Activated CD8-positive, alpha-beta memory T cell treated with anti-CD3 and anti-CD28 coated beads, Interleukin-2, amount 50 U/mL, for 48 hours (primary cell): ENCODE results near the gene COPS4.
"Not testable (repeated sequence)": the region's sequence is repeated elsewhere in the genome, so short reads cannot be mapped to it uniquely, and the experiment has no call there.

Source experiments
- DNase-seq: peaks from one replicate; pipeline ENCODE4 v3.0.0-alpha.2; 2020

Gene COPS4

DNA sequence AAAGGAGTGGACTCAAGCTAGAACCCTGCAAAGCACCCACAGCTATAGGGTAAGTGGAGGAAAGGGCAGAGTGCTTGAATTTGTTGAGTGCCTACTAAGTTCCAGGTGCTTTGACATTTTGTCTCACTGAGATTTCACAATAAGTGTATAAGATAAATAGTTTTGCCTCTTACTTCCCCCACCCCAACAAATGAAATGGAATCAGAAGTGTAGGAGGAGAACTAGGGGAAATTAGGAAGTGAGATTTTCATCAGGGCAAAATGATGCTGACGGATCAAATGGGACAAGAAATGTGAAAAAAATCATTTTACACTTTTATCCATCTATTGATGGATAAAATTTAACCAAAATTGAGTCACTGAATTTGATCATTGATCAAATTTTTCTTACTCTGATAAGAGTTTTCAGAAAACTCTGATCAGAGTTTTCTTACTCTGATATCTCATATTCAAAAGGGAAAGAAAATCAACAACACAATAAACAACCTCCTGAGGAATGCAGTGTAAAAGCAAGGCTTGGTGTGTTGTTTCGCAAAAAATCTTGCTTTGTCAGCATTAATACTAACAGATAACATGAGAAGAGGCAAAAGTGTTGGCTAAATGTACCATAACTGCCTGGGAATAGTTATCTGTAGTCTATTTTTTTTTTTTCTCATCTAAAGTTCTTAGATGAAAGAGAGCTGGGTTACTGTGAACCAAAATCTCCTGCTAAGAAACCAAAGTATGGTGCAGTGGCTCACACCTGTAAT, 54.6 kb downstream of the COPS4 start:
- DNase-seq: no peak

DNA sequence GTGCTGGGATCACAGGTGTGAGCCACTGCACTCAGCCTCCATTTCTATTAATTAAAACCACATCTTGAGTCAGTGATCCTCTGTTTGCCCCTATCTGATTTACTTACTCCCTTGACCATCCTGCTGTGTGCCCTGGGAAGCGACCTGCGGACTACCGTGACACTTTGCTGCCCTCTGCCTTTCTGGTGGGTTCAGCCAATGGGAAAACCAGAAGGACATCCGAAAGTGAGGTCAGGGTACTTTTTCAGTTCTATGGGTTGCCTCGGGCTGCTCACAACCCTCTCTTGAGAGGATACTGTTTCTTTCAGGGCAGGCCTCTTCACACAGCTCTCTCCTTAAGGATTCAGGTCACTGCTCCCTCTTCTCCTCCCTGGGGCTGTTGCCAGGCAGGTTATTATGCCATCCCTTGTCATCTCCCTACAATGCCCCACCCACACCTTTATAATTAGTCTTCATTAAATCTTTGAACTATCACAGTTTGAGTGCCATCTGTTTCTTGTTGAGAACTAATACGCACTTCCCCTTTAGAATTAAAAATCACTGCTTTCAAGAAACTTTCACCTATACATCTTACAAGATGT, 58.2 kb downstream of the COPS4 start:
- DNase-seq: no peak

DNA sequence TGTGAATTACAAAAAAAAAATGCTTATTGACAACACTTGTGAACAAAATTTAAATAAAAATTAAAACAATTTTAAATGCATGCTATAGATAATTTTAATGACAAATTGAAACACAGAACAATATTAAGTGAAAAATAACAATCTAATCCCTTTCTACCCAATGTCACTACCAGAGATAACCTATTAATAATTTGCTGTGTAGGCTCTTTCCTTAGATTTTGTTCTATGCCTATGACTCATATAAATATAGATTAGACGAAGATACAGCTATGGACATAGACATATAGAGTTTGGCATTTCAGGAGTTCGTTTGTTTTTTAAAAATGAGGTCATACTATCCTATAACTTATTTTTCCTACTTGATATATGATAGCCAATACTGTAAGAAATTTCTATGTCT, 61.4 kb downstream of the COPS4 start:
- no peak for DNase-seq

DNA sequence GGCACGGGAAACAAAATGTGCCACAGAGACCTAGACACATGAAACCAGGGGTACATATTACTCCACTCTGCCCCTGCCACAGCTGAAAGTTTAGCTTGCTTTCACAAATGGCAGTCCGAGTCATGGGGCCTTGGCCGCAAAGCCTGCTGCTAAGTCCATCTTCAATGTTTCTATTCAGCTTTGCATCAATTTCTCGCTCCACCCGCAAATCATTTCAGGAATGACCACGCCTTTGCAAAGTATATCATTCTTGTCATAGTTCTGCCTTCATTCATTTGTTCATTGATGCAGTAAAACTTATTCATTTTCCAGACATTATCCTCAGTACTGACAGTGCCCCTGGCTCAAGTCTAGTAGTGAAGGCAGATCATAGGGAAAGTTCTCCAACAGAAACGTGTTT, 70.0 kb downstream of the COPS4 start:
- DNase-seq: no peak

DNA sequence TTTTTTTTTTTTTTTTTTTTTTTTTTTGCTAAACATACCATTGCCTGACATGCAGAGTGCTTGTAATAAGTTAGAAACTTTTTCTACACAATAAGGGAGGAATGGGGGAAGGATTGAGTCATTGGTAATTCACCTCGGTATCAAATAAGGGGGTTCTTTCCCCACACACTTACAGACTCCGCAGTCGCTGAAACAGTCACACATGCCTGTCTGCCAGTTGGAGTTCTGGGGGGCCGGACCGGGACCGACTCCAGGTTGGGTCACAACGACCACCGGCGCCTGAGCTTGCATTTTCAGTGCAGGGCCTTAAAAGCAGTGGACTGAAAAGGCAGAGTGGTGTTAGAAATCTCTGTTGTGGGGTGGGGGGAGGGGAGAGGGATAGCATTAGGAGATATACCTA, 72.6 kb downstream of the COPS4 start:
- DNase-seq: peak; percentile 72

DNA sequence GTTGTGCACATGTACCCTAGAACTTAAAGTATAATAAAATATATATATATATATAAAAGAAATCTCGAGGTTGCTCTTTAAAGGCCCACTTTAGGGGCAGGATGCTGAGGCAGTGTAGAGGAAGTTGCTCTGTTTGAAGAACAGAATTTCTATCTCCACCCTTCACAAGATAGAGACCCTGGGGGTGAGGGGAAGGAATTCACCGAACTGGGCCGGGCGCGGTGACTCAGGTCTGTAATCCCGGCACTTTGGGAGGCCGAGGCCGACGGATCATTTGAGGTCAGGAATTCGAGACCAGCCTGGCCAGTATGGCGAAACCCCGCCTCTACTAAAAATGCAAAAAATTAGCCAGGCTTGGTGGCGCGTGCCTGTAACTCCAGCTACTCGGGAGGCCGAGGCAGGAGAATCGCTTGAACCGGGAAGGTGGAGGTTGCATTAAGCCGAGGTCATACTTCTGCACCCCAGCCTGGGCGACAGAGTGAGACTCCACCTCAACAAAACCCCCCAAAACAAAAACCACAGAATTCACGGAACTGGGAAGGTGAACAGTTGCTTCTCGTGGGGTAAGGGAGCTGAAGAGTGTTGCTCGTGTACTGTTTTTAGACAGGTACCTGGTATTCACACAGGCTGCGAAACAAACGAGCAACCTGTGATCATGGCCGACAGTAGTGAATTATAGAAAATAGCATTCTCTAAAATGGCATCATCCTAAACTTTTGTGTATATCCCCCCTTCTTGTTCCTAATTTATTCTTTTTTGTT, 73.3 kb downstream of the COPS4 start:
- peak; percentile 65 for DNase-seq

DNA sequence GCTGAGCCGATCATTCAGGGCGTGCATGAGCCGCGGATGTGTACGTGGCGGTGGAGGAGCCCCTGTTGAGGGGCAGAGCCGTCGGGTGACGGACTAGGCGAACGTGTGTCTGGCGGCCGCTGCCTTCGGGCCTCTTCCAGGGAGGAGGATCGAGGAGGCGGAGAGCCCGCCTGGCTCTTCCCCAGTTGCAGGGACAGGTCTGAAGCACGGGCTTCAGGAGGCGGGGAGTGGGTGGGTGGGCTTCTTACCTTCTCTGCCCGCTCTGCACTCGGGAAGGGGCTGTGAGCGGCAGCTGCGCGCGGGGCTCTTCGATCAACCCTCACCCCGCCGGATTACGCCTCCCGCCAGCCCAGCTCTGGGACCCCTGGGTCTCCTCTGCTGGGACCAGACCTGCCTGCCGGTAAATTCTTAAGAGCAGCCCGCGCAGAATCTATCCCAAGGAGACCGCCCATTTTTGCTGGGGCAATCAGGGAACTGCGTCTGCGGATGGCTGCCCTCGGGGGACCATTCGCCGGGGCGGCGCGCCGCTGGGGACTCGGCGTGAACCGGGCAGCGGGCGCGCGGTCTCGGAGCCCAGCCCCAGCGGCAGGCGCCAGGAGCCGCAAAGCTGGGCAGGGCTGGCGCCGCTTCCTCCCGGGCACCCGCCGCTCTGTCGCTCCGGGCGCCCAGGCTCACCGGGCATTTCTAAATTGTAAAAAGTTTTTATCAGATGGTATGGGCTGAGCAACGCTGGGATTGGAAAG, 74.7 kb downstream of the COPS4 start:
- peak; percentile 80 for DNase-seq

DNA sequence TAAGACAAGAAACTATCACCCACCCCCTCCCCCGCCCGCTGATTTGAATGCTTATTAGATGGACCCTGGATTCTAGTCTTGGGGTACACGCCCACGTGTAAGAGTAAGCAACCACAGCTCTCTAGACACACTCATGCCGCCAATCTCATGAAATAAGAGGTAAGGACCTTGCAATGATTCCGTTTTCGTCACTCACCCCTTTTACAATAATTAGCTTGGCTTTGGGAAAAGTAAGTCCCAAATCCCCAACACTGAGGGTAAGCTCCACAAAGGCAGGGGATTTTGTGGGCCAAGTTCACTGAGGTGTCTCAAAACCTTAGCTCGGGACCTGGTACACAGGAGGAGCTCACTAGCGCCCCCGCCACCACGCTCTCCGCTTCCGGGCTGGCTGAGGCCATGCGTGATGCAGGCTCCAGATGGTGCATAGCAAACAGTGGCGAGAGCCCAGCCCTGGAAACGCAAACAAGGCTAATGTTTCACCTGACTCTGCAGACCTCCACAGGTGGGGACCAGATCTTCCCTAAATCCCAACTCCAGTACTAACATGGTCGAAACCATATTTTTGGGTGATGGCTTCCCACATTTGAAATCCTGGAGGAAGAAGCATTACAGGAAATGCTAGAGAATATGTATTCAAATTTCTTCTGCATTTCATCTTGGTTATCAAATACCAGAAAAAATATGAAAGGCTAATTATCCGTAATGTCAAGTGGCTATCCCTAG, 75.4 kb downstream of the COPS4 start:
- peak; percentile 94 for DNase-seq

DNA sequence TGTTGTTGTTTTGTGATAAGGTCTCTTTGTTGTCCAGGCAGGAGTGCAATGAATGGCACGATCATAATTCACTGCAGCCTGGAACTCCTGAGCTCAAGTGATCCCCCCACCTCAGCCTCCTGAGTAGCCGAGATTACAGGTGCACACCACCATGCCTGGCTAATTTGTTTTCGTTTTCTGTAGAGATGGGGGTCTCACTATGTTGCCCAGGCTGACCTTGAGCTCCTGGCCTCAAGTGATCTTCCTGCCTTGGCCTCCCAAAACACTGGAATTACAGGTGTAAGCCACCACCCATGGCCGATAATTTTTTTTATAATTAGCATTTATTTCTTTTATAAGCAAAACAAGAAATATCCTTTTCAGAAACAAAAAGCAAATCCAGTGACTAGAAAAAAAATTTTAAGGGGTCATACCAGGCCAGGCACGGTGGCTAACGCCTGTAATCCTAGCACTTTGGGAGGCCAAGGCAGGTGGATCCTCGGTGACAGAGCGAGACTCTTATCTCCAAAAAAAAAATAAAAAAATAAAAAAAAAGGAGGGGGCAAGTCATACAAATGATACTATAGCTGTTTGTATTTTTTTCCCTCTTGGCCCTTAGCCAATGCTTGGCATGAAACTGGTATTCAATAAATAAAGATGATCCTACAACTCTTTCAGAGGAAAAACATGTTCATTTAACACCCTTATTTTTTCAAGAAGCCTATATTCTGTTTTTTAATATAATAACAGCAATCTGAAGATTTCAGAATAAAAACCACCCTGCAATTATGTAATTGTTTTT, 76.2 kb downstream of the COPS4 start:
- no peak for DNase-seq

DNA sequence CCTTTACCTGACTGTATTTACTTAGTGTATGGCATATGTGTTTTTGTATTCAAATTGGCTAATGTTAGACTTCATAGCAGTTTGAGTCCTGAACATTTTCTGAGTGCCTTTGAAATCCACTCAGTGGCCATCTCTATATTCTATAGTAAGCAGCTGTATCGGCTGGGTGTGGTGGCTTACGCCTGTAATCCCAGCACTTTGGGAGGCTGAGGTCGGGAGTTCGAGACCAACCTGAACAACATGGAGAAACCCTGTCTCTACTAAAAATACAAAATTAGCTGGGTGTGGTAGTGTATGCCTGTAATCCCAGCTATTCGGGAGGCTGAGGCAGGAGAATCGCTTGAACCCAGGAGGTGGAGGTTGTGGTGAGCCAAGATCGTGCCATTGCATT, 76.8 kb downstream of the COPS4 start:
- DNase-seq: not testable (repeated sequence)

DNA sequence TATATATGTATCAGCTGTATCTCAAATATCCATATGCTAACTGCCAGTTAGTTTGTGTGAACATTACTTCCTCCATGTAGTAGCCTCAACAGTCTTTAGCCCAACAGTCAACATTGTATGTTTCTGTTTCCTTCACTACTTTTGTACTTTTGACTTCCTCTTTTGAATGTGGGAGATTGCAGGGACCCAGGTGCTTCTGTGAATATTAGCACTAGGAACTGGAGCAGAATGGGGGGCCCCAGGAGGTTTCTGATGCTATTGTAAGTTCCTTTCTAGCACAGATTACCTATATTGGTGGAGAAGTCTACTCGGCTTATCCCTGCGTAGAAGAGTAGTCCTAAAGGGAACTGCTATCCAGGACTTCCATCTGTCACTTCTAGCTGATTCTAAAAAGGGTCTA, 77.2 kb downstream of the COPS4 start:
- no peak for DNase-seq

DNA sequence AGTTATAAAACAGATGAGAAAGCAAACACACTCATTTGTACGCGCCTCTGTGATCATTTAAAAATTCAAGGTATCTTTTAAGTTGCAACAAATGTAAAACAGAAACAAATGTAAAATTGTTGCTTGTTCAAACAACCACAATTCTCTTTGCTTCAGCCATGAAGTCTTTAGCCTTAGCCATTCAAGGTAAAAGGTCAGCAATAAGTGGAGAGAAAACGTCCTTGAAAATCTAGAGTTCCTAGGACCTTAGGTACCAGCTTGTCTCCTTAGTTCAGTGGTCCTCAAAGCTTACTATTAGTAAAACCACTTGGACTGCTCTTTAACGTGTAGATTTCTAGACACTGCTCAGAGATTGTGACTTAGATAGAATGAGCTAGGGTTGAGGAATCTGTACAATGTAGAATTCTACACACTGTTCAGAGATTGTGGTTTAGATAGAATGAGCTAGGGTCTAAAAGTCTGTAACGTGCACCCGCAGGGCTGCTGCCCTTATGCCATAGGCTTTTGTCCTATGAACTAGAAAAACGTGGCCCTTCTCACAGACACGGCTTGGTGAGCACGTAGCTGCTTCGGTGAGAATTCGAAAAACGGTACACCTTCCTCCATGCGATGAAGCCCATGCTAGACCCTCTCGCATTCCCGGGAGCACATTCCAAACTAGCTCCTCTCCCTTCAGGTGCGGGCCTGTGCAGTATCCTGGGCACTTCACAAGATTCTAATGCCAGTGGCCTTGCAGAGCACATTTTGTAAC, 77.9 kb downstream of the COPS4 start:
- DNase-seq: peak; percentile 69

DNA sequence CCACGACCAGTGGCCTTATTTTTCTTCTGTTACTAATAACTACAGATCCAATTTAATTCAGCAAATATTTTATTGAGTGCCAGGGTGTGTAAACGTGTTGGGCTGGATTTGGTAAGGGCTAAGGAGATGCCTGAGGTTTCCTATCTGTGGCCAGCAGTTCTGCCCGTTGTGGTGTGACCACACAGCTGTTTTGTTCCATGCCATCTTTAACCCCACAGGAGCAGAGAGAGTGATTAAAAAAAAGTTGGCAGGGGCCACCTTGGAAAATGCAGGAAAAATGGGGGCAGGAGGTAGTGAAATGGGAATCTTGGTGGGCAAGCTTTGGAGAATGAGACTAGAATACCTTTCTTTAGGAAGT, 78.4 kb downstream of the COPS4 start:
- no peak for DNase-seq

DNA sequence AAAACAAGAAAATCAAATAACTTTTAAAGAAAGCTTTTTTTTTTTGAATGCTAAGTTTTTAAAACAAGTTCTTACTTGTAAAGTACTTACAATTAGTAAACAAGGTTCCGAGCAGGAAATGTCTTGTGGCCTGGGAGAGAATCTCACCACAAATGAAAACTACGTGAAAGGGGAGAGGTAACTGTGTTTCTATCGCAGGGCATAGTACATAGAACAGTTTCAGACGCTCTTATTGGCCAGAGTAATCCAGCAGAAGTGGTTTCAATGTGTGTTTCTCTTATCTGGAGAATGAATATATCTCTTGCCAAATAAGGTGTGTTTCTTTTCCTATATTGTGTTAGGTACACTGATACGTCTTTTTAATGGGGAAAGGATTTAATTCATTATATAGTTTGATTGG, 79.6 kb downstream of the COPS4 start, which contains the start of gene PLAC8:
Gene PLAC8 (minus strand): TSS at position 154 of the 400 bp plus-strand sequence. CDS start 6,808 bp downstream, outside the sequence.
- no peak for DNase-seq

DNA sequence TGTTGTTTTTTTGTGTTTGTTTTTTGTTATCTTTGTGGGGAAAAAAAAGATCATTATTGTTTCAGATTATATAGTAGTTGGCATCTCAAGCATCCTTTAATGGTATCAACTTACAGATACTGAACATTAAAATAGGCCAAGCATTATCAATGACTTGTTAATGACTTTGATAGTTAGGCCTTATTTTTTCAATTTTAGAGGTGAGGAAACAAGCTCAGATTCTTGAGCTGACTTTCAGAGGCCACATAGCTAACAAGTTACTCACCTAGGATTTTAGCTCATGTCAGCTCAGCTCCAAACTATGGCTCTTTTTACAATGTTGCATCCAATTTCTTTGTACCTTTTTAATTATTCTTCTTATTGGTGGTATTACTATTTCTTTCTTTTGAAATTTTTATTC, 80.0 kb downstream of the COPS4 start:
- DNase-seq: no peak

DNA sequence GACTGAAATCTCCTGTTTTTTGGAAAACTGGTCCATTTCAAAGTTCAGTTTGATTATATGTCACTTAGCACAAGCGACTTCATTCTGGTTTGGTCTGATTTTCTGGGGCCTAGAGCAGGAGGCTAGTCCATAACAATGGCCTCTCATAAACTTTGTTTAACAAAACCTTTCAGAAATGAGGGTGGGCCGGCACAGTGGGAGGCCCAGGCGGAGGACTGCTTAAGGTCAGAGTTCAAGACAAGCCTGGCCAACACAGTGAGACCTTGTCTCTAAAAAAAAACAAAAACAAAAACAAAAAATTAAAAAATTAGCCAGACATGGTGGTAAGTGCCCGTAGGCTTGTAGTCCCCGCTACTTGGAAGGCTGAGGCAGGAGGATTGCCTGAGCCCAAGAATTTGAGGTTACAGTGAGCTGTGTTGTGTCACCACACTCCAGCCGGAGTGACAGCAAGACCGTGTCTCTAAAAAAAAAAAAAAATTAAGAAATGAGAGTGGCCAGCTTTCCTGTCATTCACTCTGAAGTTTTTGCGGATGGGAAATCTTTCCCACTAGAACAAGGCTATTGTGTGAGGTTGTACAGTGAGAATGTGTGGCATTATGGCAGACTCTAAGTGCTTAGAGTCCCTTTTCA, 80.8 kb downstream of the COPS4 start:
- DNase-seq: no peak

DNA sequence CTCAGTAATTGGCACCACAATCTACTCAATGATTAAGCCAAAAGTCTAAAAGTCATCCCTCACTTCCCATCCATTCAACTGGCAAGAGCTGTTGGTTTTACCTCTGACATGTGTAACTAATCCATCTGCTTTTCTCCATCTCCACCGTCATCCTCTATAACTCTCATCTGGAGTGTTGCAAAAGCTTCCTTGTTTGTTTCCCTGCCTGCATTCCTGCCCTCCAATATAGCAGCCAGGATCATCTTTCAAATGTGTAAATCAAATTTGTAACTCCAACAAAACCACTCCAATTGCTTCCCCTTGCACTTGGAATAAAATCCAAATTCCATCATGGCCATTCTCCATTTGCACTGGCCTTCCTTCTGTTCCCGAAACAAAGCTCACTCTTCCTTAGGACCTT, 83.9 kb downstream of the COPS4 start:
- no peak for DNase-seq

DNA sequence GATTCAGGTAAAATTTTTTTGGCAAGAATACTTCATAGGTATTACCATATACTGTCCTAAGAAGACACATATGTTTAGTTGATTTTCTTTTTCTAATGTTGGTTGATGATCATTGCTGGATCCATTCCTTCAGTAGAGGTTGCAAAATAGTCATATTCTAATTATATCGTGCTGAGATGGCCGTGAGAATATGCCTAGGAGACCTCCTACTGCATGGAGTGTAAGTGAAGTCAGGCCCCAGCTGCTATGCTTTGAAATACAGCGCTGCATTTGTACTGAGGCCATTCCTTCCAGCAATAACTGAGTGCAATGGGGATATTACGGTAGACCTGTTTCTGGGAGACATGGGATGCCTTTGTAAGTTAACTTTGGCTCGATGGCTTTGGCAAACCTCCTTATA, 86.3 kb downstream of the COPS4 start:
- DNase-seq: no peak

DNA sequence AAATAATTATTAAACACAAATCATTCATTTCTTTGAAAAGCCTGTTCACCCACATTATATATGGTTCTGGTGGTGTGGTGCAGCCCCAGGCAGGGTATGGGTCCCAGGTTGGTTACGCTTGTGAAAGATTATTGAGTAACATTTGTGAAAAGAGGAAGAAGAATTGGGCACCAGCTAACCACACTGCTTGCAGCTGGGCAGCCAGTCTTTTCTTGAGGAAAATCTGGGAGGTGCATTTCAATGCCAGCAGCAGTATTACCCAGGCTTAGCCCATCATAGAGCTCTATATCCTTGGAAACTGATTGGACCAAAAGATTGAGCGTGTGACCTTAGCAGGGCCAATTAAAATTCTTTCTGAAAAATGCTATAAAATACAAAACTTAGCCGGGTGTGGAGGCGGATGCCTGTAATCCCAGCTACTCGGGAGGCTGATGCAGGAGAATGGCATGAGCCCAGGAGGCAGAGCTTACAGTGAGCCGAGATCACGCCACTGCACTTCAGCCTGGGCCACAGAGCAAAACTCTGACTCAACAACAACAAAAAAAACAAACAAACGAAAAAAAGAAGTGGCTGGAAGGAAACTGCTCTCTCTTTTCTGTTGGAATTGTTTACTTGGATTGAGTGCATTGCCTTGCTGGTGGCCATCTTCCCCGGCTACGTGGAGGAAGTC, 89.3 kb downstream of the COPS4 start:
- DNase-seq: no peak
